H9 (cell line): ENCODE data around the gene GBE1. TPM values are rescaled to one million over a fixed set of nuclear protein-coding genes. Genes with fewer than 3 reads are reported as not detected.

Source experiments
- DNase-seq: peaks from one replicate; pipeline ENCODE4 v3.0.0-alpha.2; 2017
- H2AFZ ChIP-seq: one replicate; pipeline ENCODE4 v1.6.1; 2013; ENCODE audit warnings: mild to moderate bottlenecking, low read length, control low read depth, moderate library complexity
- H2AK5ac ChIP-seq: 2 replicates; pipeline ENCODE4 v1.6.1; 2013; ENCODE audit warnings: low read length, control low read depth, mixed read lengths; ENCODE audit not compliant: insufficient read length
- H2BK120ac ChIP-seq: one replicate; pipeline ENCODE4 v1.6.1; 2013; ENCODE audit warnings: low read depth, mild to moderate bottlenecking, low read length, control low read depth, inconsistent platforms; ENCODE audit not compliant: poor library complexity, severe bottlenecking
- H2BK12ac ChIP-seq: 2 replicates; pipeline ENCODE4 v1.6.1; 2013; ENCODE audit warnings: low read length, control low read depth, mixed read lengths, low read depth; ENCODE audit not compliant: insufficient read length
- H2BK15ac ChIP-seq: 2 replicates; pipeline ENCODE4 v1.6.1; 2013; ENCODE audit warnings: low read depth, low read length, control low read depth
- H2BK20ac ChIP-seq: one replicate; pipeline ENCODE4 v1.6.1; 2013; ENCODE audit warnings: low read depth, mild to moderate bottlenecking, low read length, control low read depth, inconsistent platforms; ENCODE audit not compliant: poor library complexity, severe bottlenecking
- H2BK5ac ChIP-seq: 2 replicates; pipeline ENCODE4 v1.6.1; 2013; ENCODE audit warnings: low read length, control low read depth, mixed read lengths; ENCODE audit not compliant: insufficient read length
- H3K14ac ChIP-seq: 2 replicates; pipeline ENCODE4 v1.6.1; 2013; ENCODE audit warnings: low read length, control low read depth; ENCODE audit not compliant: insufficient read depth
- H3K18ac ChIP-seq: 2 replicates; pipeline ENCODE4 v1.6.1; 2013; ENCODE audit warnings: low read depth, mild to moderate bottlenecking, mixed read lengths, low read length, control low read depth; ENCODE audit not compliant: insufficient read length
- H3K23ac ChIP-seq: 2 replicates; pipeline ENCODE4 v1.6.1; 2013; ENCODE audit warnings: low read length, control low read depth, mixed read lengths, low read depth; ENCODE audit not compliant: insufficient read length
- H3K23me2 ChIP-seq: 2 replicates; pipeline ENCODE4 v1.6.1; 2013; ENCODE audit warnings: low read depth, mild to moderate bottlenecking, mixed read lengths, low read length, control low read depth; ENCODE audit not compliant: insufficient read length, poor library complexity, severe bottlenecking
- H3K27ac ChIP-seq: 2 replicates; pipeline ENCODE4 v1.5.1; 2013; ENCODE audit warnings: low read length, control low read depth, mixed read lengths, low read depth; ENCODE audit not compliant: insufficient read length
- H3K27me3 ChIP-seq: 2 replicates; pipeline ENCODE4 v1.6.1; 2013; ENCODE audit warnings: low read length, control low read depth, inconsistent platforms; ENCODE audit not compliant: insufficient read depth
- H3K4ac ChIP-seq: 2 replicates; pipeline ENCODE4 v1.6.1; 2013; ENCODE audit warnings: low read depth, mild to moderate bottlenecking, control low read depth, inconsistent platforms, low read length, moderate library complexity
- H3K4me1 ChIP-seq: 2 replicates; pipeline ENCODE4 v1.6.1; 2013; ENCODE audit warnings: low read length, control low read depth, inconsistent platforms; ENCODE audit not compliant: insufficient read depth
- H3K4me2 ChIP-seq: 2 replicates; pipeline ENCODE4 v1.6.1; 2013; ENCODE audit warnings: low read length, control low read depth, mixed read lengths; ENCODE audit not compliant: insufficient read length, insufficient read depth
- H3K56ac ChIP-seq: 2 replicates; pipeline ENCODE4 v1.6.1; 2013; ENCODE audit warnings: low read depth, mild to moderate bottlenecking, mixed read lengths, low read length, control low read depth; ENCODE audit not compliant: insufficient read length
- H3K79me1 ChIP-seq: 2 replicates; pipeline ENCODE4 v1.6.1; 2013; ENCODE audit warnings: low read depth, mild to moderate bottlenecking, moderate library complexity, low read length, control low read depth, inconsistent platforms; ENCODE audit not compliant: insufficient read depth, poor library complexity, severe bottlenecking
- H3K79me2 ChIP-seq: 2 replicates; pipeline ENCODE4 v1.6.1; 2013; ENCODE audit warnings: low read length, control low read depth, inconsistent platforms; ENCODE audit not compliant: insufficient read depth
- H3K9ac ChIP-seq: 2 replicates; pipeline ENCODE4 v1.6.1; 2013; ENCODE audit warnings: low read length, control low read depth, mixed read lengths; ENCODE audit not compliant: insufficient read length; ENCODE audit errors: extremely low read depth
- H3K9me3 ChIP-seq: one replicate; pipeline ENCODE4 v1.6.1; 2013; ENCODE audit warnings: low read depth, low read length, inconsistent platforms; ENCODE audit not compliant: control insufficient read depth
- H3T11ph ChIP-seq: one replicate; pipeline ENCODE4 v1.6.1; 2013; ENCODE audit warnings: mild to moderate bottlenecking, low read length, control low read depth, inconsistent platforms
- H4K20me1 ChIP-seq: one replicate; pipeline ENCODE4 v1.6.1; 2013; ENCODE audit not compliant: control insufficient read depth, insufficient read length, insufficient read depth
- H4K5ac ChIP-seq: 2 replicates; pipeline ENCODE4 v1.6.1; 2013; ENCODE audit warnings: low read depth, mild to moderate bottlenecking, mixed read lengths, low read length, control low read depth; ENCODE audit not compliant: insufficient read length
- H4K8ac ChIP-seq: replicated peaks from 2 replicates; pipeline ENCODE4 v1.6.1; 2013; ENCODE audit warnings: low read length, control low read depth, mixed read lengths, low read depth; ENCODE audit not compliant: insufficient read length
- H4K91ac ChIP-seq: 2 replicates; pipeline ENCODE4 v1.6.1; 2013; ENCODE audit warnings: low read depth, mild to moderate bottlenecking, moderate library complexity, mixed read lengths, low read length, control low read depth; ENCODE audit not compliant: insufficient read length
- H3K27ac Mint-ChIP-seq, 3 experiments: 2 replicates in 2 of 3; 3 replicates in 1 of 3; pipeline ENCODE4 v1.8.0; 2020 to 2021; ENCODE audit warnings: mixed read lengths in 3 of 3, mild to moderate bottlenecking in 1 of 3, moderate library complexity in 1 of 3
- H3K27me3 Mint-ChIP-seq: 2 replicates; pipeline ENCODE4 v1.8.0; 2021; ENCODE audit warnings: low read depth, mild to moderate bottlenecking, moderate library complexity, mixed read lengths
- H3K36me3 Mint-ChIP-seq, 3 experiments: 2 replicates in 2 of 3; 3 replicates in 1 of 3; pipeline ENCODE4 v1.8.0; 2020 to 2021; ENCODE audit warnings: low read depth in 3 of 3, mixed read lengths in 3 of 3; ENCODE audit not compliant: insufficient read depth in 1 of 3
- H3K4me1 Mint-ChIP-seq, 2 experiments: 2 replicates each; pipeline ENCODE4 v1.8.0; 2020; ENCODE audit warnings: mixed read lengths in 2 of 2
- H3K4me3 Mint-ChIP-seq, 2 experiments: 2 replicates in 1 of 2; 3 replicates in 1 of 2; pipeline ENCODE4 v1.8.0; 2020 to 2021; ENCODE audit warnings: mild to moderate bottlenecking in 2 of 2, mixed read lengths in 2 of 2, moderate library complexity in 1 of 2
- H3K9me3 Mint-ChIP-seq, 2 experiments: 2 replicates in 1 of 2; 3 replicates in 1 of 2; pipeline ENCODE4 v1.8.0; 2020; ENCODE audit warnings: mild to moderate bottlenecking in 2 of 2, mixed read lengths in 2 of 2, moderate library complexity in 1 of 2
- CTCF ChIP-seq: fragments of 200-600 bp; sonication (generic); conservative IDR thresholded peaks from 3 replicates; pipeline ENCODE4 v1.8.0; 2021; ENCODE audit warnings: antibody characterized with exemption, mild to moderate bottlenecking
- total RNA-seq: library from RNA; stranded (reverse); gene quantifications from 2 replicates; pipeline ENCODE4 v1.2.1, GENCODE V29; 2021

Gene GBE1
- total RNA-seq, 1 experiment from 2014 or later = 13.8 TPM

- Histone ChIP-seq H3K79me2 (no peaks in the 10 kb centered on the region), H2BK12ac (no peak overlapping the region), H3K27ac (no peak overlapping the region), H4K8ac (no peak overlapping the region), H2BK5ac (no peak overlapping the region), H2BK120ac (no peak overlapping the region), H2BK15ac (no peak overlapping the region), H4K5ac (no peak overlapping the region), H3K79me1 (peaks cover 2% of the 10 kb centered on the region), H3K4me1 (no peaks in the 10 kb centered on the region; the same call in 1 of the 2 replicates), H3K14ac (no peak overlapping the region), H3K9me3 (no peaks in the 10 kb centered on the region), H3K23ac (no peak overlapping the region), H3K27me3 (no peaks in the 10 kb centered on the region), H3K4ac (no peak overlapping the region), H2BK20ac (no peak overlapping the region), H4K20me1 (no peaks in the 10 kb centered on the region), H3K9ac (no peak overlapping the region), H2AK5ac (no peak overlapping the region), H3K56ac (no peak overlapping the region), H4K91ac (no peak overlapping the region), H3T11ph (no peak overlapping the region), H2AFZ (no peak overlapping the region), H3K4me2 (no peak overlapping the region), H3K18ac (no peak overlapping the region), H3K23me2 (no peaks in the 10 kb centered on the region)
- peaks cover 4 to 9% of the 10 kb centered on the region in 2 experiments for H3K4me1 Mint-ChIP-seq
- 0 out of 5 replicates have a peak, but pooled peaks cover 0 to 2% of the 10 kb centered on the region in 2 experiments for H3K9me3 Mint-ChIP-seq
- no peaks in the 10 kb centered on the region for H3K27me3 Mint-ChIP-seq
- no peak for DNase-seq
- H3K27ac Mint-ChIP-seq = no peak overlapping the region
- H3K36me3 Mint-ChIP-seq = peaks cover 3 to 6% (median 4%) of the 10 kb centered on the region in 3 experiments; a peak in 4 of 7 replicates
- TF ChIP-seq CTCF = no peak
- H3K4me3 Mint-ChIP-seq = no peak overlapping the region
Observed at GRCh38 chr3:81744366-81744765, 17.1 kb downstream of the GBE1 start.
